HEK293 (cell line): ENCODE data around the gene HRCT1.
A peak's percentile ranks its signal among the peaks of the same experiment; 100 is the strongest.
"Not testable (repeated sequence)": the region's sequence is repeated elsewhere in the genome, so short reads cannot be mapped to it uniquely, and the experiment has no call there.

Source experiments
- CTCF ChIA-PET: fragments of 350-600 bp; formaldehyde crosslinking; extraction: SDS; loops from one replicate; lab custom pipeline; 2021; ENCODE audit warnings: antibody characterized with exemption; lab: Yijun Ruan, JAX
- POLR2A ChIA-PET: fragments of 300-600 bp; formaldehyde crosslinking; extraction: SDS; loops from one replicate; lab custom pipeline; 2020; ENCODE audit warnings: antibody characterized with exemption, inconsistent platforms; lab: Yijun Ruan, JAX
- H3K27ac ChIP-seq: fragments of 200-500 bp; sonication (Bioruptor generic); 2 replicates; pipeline ENCODE4 v1.5.1; 2014; ENCODE audit warnings: low read depth, low read length, control low read depth, inconsistent platforms; ENCODE audit errors: extremely low read depth
- H3K36me3 ChIP-seq, 2 experiments: fragments of 200-500 bp in 1 of 2; sonication (Bioruptor generic) in 1 of 2; 1 replicate in 1 of 2; 2 replicates in 1 of 2; pipeline ENCODE4 v1.5.1; 2014 to 2017; ENCODE audit warnings: inconsistent platforms in 2 of 2, low read length in 2 of 2; ENCODE audit not compliant: control insufficient read depth in 2 of 2, insufficient read depth in 1 of 2
- H3K4me1 ChIP-seq: fragments of 200-500 bp; sonication (Bioruptor generic); 2 replicates; pipeline ENCODE4 v1.5.1; 2014; ENCODE audit warnings: mild to moderate bottlenecking, low read length, inconsistent platforms; ENCODE audit not compliant: control insufficient read depth, insufficient read depth
- H3K4me3 ChIP-seq: 2 replicates; pipeline ENCODE4 v1.5.1; 2011; ENCODE audit warnings: low read depth, mild to moderate bottlenecking, control low read depth, low read length, moderate library complexity
- H3K9me3 ChIP-seq: fragments of 200-500 bp; sonication (Bioruptor generic); 2 replicates; pipeline ENCODE4 v1.5.1; 2014; ENCODE audit warnings: low read depth, low read length, inconsistent platforms; ENCODE audit not compliant: control insufficient read depth, insufficient read depth
- AEBP2 ChIP-seq: fragments of 450-650 bp; formaldehyde crosslinking; IDR thresholded peaks from 2 replicates; pipeline ENCODE4 v1.5.1; 2016; ENCODE audit warnings: missing biosample characterization, missing genetic modification characterization, borderline replicate concordance
- BCL11B ChIP-seq: fragments of 450-650 bp; formaldehyde crosslinking; IDR thresholded peaks from 2 replicates; pipeline ENCODE4 v1.5.1; 2016; ENCODE audit warnings: low read depth, missing biosample characterization, missing genetic modification characterization
- KLF17 ChIP-seq: fragments of 450-650 bp; formaldehyde crosslinking; IDR thresholded peaks from 2 replicates; pipeline ENCODE4 v1.5.1; 2016; ENCODE audit warnings: missing biosample characterization, missing genetic modification characterization
- KLF9 ChIP-seq: fragments of 450-650 bp; formaldehyde crosslinking; IDR thresholded peaks from 2 replicates; pipeline ENCODE4 v1.5.1; 2016; ENCODE audit warnings: missing biosample characterization, missing genetic modification characterization, low read depth
- SP7 ChIP-seq: fragments of 450-650 bp; formaldehyde crosslinking; IDR thresholded peaks from 2 replicates; pipeline ENCODE4 v1.5.1; 2016; ENCODE audit warnings: missing biosample characterization, missing genetic modification characterization
- ZFHX2 ChIP-seq: fragments of 450-650 bp; formaldehyde crosslinking; conservative IDR thresholded peaks from 2 replicates; pipeline ENCODE4 v1.5.1; 2016; ENCODE audit warnings: missing biosample characterization, missing genetic modification characterization
- ZNF112 ChIP-seq: fragments of 450-650 bp; formaldehyde crosslinking; IDR thresholded peaks from 2 replicates; pipeline ENCODE4 v1.5.0; 2017; ENCODE audit warnings: missing biosample characterization, missing genetic modification characterization
- ZNF221 ChIP-seq: fragments of 450-650 bp; formaldehyde crosslinking; IDR thresholded peaks from 2 replicates; pipeline ENCODE4 v1.5.1; 2017; ENCODE audit warnings: missing biosample characterization, missing genetic modification characterization, borderline replicate concordance
- ZNF23 ChIP-seq: fragments of 450-650 bp; formaldehyde crosslinking; IDR thresholded peaks from 2 replicates; pipeline ENCODE4 v1.5.1; 2016; ENCODE audit warnings: missing biosample characterization, missing genetic modification characterization, borderline replicate concordance
- ZNF26 ChIP-seq: fragments of 450-650 bp; formaldehyde crosslinking; IDR thresholded peaks from 2 replicates; pipeline ENCODE4 v1.5.1; 2016; ENCODE audit warnings: missing biosample characterization, missing genetic modification characterization
- ZNF324 ChIP-seq: fragments of 450-650 bp; formaldehyde crosslinking; IDR thresholded peaks from 2 replicates; pipeline ENCODE4 v1.5.1; 2016; ENCODE audit warnings: missing biosample characterization, missing genetic modification characterization
- ZNF426 ChIP-seq: fragments of 450-650 bp; formaldehyde crosslinking; IDR thresholded peaks from 2 replicates; pipeline ENCODE4 v1.5.1; 2017; ENCODE audit warnings: missing biosample characterization, missing genetic modification characterization, mild to moderate bottlenecking, inconsistent platforms, moderate library complexity
- ZNF488 ChIP-seq: fragments of 450-650 bp; formaldehyde crosslinking; IDR thresholded peaks from 2 replicates; pipeline ENCODE4 v1.5.1; 2016; ENCODE audit warnings: missing biosample characterization, missing genetic modification characterization
- ZNF580 ChIP-seq: fragments of 450-650 bp; formaldehyde crosslinking; IDR thresholded peaks from 2 replicates; pipeline ENCODE4 v1.5.1; 2016; ENCODE audit warnings: missing biosample characterization, missing genetic modification characterization
- ZNF624 ChIP-seq: fragments of 450-650 bp; formaldehyde crosslinking; IDR thresholded peaks from 2 replicates; pipeline ENCODE4 v1.5.1; 2017; ENCODE audit warnings: missing biosample characterization, missing genetic modification characterization
- ZNF837 ChIP-seq: fragments of 450-650 bp; formaldehyde crosslinking; IDR thresholded peaks from 2 replicates; pipeline ENCODE4 v1.5.1; 2016; ENCODE audit warnings: missing biosample characterization, missing genetic modification characterization
- ZSCAN16 ChIP-seq: fragments of 450-650 bp; formaldehyde crosslinking; IDR thresholded peaks from 2 replicates; pipeline ENCODE4 v1.5.1; 2016; ENCODE audit warnings: missing biosample characterization, missing genetic modification characterization
- TF ChIP-seq, protein P1 (sequence below): fragments of 450-650 bp; formaldehyde crosslinking; IDR thresholded peaks from 2 replicates; pipeline ENCODE4 v1.5.1; 2016; ENCODE audit warnings: missing biosample characterization, missing genetic modification characterization

The HRCT1 gene

GRCh38 chr9:35891646-35892045, 14.4 kb upstream of the HRCT1 start:
- ChIA-PET CTCF (interaction anchor here (0.6 to 3.2 kb wide), 6 partner anchors 9 to 101 kb away, joined by 3 to 18 read pairs (median 4); no protein-coding TSS in a partner anchor), POLR2A (no interaction called here)
- Histone ChIP-seq H3K9me3 (no peaks in the 10 kb centered on the region), H3K36me3 (no peaks in the 10 kb centered on the region), H3K4me1 (no peaks in the 10 kb centered on the region), H3K27ac (no peak overlapping the region), H3K4me3 (no peak overlapping the region)
- TF ChIP-seq BCL11B (tag by site-specific recombination) (no peak), ZNF324 (tag by site-specific recombination) (no peak), ZNF426 (tag by site-specific recombination) (no peak), ZNF23 (tag by site-specific recombination) (no peak), KLF17 (tag by site-specific recombination) (no peak), ZNF837 (tag by site-specific recombination) (no peak), ZNF488 (tag by site-specific recombination) (no peak)
- TF ChIP-seq, protein P1, sequence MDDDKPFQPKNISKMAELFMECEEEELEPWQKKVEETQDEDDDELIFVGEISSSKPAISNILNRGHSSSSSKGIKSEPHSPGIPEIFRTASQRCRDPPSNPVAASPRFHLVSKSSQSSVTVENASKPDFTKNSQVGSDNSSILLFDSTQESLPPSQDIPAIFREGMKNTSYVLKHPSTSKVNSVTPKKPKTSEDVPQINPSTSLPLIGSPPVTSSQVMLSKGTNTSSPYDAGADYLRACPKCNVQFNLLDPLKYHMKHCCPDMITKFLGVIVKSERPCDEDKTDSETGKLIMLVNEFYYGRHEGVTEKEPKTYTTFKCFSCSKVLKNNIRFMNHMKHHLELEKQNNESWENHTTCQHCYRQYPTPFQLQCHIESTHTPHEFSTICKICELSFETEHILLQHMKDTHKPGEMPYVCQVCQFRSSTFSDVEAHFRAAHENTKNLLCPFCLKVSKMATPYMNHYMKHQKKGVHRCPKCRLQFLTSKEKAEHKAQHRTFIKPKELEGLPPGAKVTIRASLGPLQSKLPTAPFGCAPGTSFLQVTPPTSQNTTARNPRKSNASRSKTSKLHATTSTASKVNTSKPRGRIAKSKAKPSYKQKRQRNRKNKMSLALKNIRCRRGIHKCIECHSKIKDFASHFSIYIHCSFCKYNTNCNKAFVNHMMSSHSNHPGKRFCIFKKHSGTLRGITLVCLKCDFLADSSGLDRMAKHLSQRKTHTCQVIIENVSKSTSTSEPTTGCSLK (tag by site-specific recombination) = no peak

DNA sequence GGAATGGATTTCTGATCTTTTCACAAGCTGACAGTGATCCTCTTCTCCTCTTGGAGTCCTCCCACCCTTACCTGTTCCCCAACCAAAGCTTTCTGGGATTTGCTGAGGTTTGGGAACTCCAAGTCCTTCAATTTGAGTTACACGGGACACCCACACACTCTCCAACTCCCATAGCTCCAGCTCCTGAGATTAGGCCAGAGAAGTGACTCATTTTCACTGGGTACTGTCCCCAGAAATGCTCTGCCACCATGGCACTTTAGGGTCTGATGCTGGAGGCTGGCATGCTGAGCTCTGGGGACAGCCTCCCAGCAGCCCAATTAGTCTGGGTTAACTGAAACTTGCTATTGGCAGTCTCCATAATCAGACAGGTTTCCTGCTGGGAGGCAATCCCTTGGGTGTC, 14.0 kb upstream of the HRCT1 start:
- POLR2A ChIA-PET = interaction anchor here (0.7 kb wide), 1 partner anchor 126 kb away, joined by 3 read pairs; no protein-coding TSS in a partner anchor
- CTCF ChIA-PET = interaction anchor here (0.6 to 3.2 kb wide), 5 partner anchors 10 to 102 kb away, joined by 3 to 18 read pairs (median 5); no protein-coding TSS in a partner anchor

GRCh38 chr9:35896570-35896969, 9.4 kb upstream of the HRCT1 start:
- POLR2A ChIA-PET = interaction anchor here (0.6 kb wide), 1 partner anchor 48 kb away, joined by 3 read pairs; no protein-coding TSS in a partner anchor
- H3K36me3 ChIP-seq = no peaks in the 10 kb centered on the region
- TF ChIP-seq KLF9 (tag by site-specific recombination) (no peak), ZNF26 (tag by site-specific recombination) (no peak), ZSCAN16 (tag by site-specific recombination) (no peak), AEBP2 (tag by site-specific recombination) (no peak), ZNF112 (tag by site-specific recombination) (no peak), ZNF580 (tag by site-specific recombination) (no peak), SP7 (tag by site-specific recombination) (no peak), ZNF624 (tag by site-specific recombination) (no peak), ZNF221 (no peak)
- TF ChIP-seq, all 188 proteins: peak for 0
- H3K4me1 ChIP-seq = no peaks in the 10 kb centered on the region
- CTCF ChIA-PET = interaction anchor here (1.1 to 4.1 kb wide), 4 partner anchors 14 to 107 kb away, joined by 3 to 27 read pairs (median 5); no protein-coding TSS in a partner anchor
- H3K4me3 ChIP-seq = no peak overlapping the region
- no peak overlapping the region for H3K27ac ChIP-seq
- no peaks in the 10 kb centered on the region for H3K9me3 ChIP-seq

More for the DNA sequence above, 14.0 kb upstream of the HRCT1 start:
- H3K4me1 ChIP-seq = no peaks in the 10 kb centered on the region
- no peak overlapping the region for H3K4me3 ChIP-seq
- H3K27ac ChIP-seq = no peak overlapping the region
- no peaks in the 10 kb centered on the region for H3K36me3 ChIP-seq
- H3K9me3 ChIP-seq = no peaks in the 10 kb centered on the region
- 0 out of 2 replicates have a peak, but pooled peaks have one; percentile 16 for TF ChIP-seq ZFHX2 (tag by site-specific recombination)
- no peak for TF ChIP-seq ZNF624 (tag by site-specific recombination)
- TF ChIP-seq, all 188 proteins: peak for 1

DNA sequence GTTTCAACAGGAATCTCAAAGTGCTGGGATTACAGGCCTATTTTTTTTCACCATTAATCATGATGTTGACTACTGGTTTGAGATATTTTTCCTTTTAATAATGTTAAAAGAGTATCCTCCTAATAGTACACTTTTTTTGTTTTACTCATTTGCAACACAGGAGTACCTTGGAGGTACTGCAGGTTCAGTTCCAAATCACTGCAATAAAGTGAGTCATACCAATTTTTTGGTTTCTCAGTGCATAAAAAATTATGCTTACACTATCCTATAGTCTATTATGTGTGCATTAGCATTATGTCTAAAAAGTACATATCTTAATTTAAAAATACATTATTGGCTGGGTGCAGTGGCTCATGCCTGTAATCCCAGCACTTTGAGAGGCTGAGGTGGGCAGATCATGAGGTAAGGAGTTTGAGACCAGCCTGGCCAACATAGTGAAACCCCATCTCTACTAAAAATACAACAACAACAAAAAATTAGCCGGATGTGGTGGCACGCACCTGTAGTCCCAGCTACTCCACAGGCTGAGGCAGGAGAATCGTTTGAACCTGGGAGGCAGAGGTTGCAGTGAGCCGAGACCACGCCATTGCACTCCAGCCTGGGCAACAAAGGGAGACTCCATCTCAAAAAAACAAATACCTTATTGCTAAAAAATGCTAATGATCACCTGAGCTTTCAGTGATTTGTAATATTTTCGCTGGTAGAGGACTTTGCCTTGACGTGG, 8.5 kb upstream of the HRCT1 start:
- ChIA-PET CTCF (interaction anchor here (1.1 to 2.6 kb wide), 4 partner anchors 14 to 48 kb away, joined by 4 to 17 read pairs (median 7); no protein-coding TSS in a partner anchor), POLR2A (interaction anchor here (1.1 kb wide), 1 partner anchor 9 kb away, joined by 3 read pairs; no protein-coding TSS in a partner anchor)
- not testable (repeated sequence) for H3K27ac ChIP-seq, H3K4me1 ChIP-seq, H3K36me3 ChIP-seq, H3K9me3 ChIP-seq, H3K4me3 ChIP-seq
